NK-92 (cell line): ENCODE results near the gene CFAP45.

Experiments used
- DNase-seq: peaks from one replicate; lab custom pipeline; 2025; ENCODE audit not compliant: unreplicated experiment; lab: John Stamatoyannopoulos, UW

The CFAP45 gene

GRCh38 chr1:159900086-159900680 is at the start of gene CFAP45:
Gene CFAP45 (minus strand): TSS chr1:159900165. CDS start chr1:159900098, 67 bp downstream.
- DNase-seq: no peak

GRCh38 chr1:159949123-159949522 is 49.2 kb upstream of the CFAP45 start:
- no peak for DNase-seq

GRCh38 chr1:159947942-159948341 is 48.0 kb upstream of the CFAP45 start:
- no peak for DNase-seq

- DNase-seq: no peak
These were observed 46.5 kb upstream of the CFAP45 start for GRCh38 chr1:159946242-159947187.

- DNase-seq: no peak
These were observed 45.7 kb upstream of the CFAP45 start, which contains the start of gene IGSF9 for GRCh38 chr1:159945483-159946241. Gene IGSF9 (minus strand): TSS chr1:159945613. CDS start chr1:159943454, 2,159 bp downstream.

GRCh38 chr1:159944623-159945455 is 44.9 kb upstream of the CFAP45 start:
- DNase-seq: no peak

- no peak for DNase-seq
These were observed 44.1 kb upstream of the CFAP45 start for GRCh38 chr1:159943908-159944622.

GRCh38 chr1:159943278-159943640 is 43.3 kb upstream of the CFAP45 start:
- no peak for DNase-seq

GRCh38 chr1:159942632-159943277 is 42.8 kb upstream of the CFAP45 start:
- no peak for DNase-seq

GRCh38 chr1:159941591-159942560 is 41.9 kb upstream of the CFAP45 start:
- DNase-seq: no peak

GRCh38 chr1:159941141-159941540 is 41.2 kb upstream of the CFAP45 start:
- DNase-seq: no peak

GRCh38 chr1:159940006-159940620 is 40.1 kb upstream of the CFAP45 start:
- DNase-seq: no peak

- DNase-seq: no peak
These were observed 39.7 kb upstream of the CFAP45 start for GRCh38 chr1:159939678-159940002.

- no peak for DNase-seq
These were observed 39.1 kb upstream of the CFAP45 start for GRCh38 chr1:159938905-159939677.

- DNase-seq: no peak
These were observed 38.4 kb upstream of the CFAP45 start for GRCh38 chr1:159938211-159938852.

GRCh38 chr1:159937054-159937750 is 37.2 kb upstream of the CFAP45 start:
- DNase-seq: no peak
